HG02943 (cell line): Measurements from ENCODE around the gene CGN.

ENCODE experiments used
- ATAC-seq: cut with Tn5 transposase; IDR thresholded peaks from one replicate; pipeline ENCODE4 v1.9.1; 2021; ENCODE audit warnings: mild to moderate bottlenecking, low read depth, moderate library complexity; ENCODE audit not compliant: unreplicated experiment

Gene CGN

GRCh38 chr1:151546011-151546925 is 35.1 kb downstream of the CGN start:
- no peak for ATAC-seq

DNA sequence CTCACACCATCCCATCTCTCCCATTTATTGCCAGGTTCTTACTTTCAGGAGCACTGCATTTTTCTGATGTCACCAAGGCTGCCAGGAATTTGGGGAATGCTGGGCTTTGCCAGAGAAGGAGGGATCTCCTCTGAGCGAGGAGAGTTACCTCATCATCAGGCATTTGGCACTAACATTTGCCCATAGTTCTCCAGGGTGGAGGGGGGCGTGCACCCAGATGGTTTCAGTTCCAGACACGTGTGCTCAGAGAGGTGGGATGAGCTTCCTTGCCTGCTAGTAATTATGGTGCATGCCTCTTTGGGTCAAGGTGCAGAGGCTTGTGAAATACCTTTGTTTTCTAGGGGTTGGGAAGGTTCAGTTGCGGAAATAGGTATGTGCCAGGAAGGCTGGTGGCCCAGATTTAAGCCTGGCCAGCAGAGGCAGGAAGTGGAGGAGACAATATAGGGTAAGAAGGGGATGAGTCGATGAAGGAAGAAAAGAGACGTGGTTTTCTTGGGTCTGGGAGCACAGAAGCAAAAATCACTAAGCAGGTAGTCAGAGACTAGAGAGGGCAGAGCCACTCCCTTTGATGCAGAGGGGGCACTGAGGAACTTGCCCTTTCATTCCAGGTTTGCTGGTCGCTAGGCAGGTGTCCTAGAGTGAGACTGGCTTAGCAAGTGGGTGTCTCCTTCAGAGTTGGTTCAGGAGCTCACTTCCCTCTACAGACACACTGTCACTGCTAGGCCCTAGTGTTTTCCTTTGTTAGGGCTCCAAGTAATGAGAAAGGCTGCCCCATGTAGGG is 36.1 kb downstream of the CGN start:
- no peak for ATAC-seq

DNA sequence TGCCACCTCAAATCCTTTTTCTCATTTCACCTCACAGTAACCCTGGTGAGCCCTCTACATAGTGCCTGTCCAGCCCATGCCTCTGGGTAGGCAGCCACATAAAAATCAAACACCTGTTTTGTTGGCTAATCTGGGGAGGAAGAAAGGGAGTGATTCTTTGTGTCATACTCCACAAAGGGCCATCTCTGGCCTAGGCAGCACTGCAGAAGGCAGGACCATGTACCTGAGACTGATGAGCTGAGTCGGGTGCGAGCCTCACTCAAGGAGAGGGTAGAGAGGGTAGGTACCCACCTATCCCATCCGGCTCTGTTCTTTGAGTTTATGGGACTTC is 36.7 kb downstream of the CGN start:
- ATAC-seq = no peak

GRCh38 chr1:151549199-151549598 is 38.0 kb downstream of the CGN start:
- ATAC-seq = no peak

DNA sequence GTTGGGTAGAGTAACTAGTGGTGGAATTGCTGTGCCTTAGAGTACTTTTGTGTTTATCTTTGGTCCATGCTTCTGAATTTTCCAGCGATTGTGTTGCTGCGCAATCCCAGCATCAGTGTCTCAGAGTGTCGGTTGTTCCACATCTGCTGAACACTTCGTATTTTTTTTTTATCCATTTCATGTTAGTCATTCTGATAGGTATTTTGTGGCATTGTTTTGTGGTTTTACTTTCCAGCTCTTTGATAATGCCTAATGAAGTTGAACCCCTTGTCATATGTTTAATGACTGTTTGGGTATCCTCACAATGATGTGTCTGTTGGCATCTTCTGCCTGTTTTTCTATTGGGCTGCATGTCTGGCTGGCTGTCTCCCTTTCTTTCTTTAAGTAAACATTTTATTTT is 42.5 kb downstream of the CGN start:
- ATAC-seq = no peak

DNA sequence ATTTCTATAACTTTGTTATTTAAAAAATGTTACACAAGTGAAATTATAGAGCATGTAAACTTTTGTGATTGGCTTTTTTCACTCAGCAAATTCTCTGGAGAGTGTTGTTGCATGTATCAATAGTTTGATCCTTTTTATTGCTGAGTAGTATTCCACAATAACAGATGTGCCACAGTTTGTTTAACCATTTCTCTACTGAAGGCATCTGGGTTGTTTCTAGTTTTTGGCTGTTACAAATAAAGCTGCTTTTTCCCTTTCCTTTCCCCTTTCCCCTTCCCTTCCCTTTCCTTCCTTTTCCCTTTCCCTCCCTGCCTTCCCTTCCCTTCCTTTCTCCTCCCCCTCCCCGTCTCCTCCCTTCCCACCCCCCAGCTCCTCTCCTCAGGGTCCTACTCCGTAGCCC is 44.9 kb downstream of the CGN start:
- no peak for ATAC-seq

GRCh38 chr1:151562661-151563060 is 51.5 kb downstream of the CGN start:
- no peak for ATAC-seq

- no peak for ATAC-seq
Observed at GRCh38 chr1:151563376-151563775, 52.2 kb downstream of the CGN start.

DNA sequence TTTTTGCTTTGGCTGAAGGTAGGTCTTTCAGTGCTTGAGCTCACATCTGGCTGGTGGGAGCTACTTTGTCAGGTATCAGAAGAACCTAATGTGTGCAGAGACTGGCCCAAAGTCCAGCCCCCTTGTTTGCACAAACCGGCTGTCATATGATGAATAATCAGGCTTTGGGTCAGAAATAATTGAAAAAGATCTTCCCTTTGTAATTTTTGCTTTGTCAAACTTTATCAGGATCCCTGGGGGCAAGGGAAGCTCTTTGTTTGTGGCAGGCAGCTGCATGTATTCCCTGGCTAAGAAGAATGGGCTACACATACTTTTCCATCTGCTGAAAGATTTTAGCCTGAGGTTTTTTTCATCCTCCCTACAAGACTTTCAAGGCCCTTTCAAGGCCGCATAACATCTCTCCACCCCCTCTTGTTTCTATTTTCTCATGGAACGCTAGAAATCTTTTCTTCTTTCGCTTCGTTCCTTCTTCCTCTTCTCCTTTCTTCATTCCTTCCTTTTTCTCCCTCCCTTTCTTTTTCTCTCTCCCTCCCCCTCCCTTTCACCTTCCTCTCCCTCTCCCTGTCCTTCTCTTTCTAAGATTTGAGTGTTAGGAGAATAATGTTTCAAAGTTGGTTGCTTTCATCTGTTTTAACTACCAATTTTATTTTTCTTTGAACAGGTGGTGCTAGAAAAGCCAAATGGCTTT is 54.5 kb downstream of the CGN start:
- no peak for ATAC-seq

DNA sequence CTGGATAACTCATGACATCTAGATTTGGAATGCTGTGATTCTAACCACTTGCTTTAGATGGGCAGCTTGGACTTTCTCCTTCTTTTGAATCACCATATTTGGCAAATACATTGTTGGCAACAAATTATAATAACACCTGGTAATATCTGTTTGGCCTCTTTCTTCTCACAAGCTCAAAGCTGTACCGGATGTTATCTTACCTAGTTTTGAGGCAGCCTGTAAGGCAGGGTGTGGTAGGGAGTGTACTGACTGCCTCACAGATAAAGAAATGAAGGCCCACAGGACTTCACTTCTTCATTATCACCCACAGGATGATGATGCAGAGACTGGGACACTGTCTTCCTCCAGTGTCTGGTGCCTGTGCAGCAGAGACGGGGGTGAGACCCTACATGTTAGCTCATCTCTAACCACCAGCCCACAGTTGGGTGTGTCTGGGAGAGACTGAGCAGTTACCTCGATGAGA is 57.5 kb downstream of the CGN start:
- ATAC-seq = no peak

GRCh38 chr1:151570819-151571218 is 59.6 kb downstream of the CGN start:
- no peak for ATAC-seq

GRCh38 chr1:151574575-151575529 is 63.7 kb downstream of the CGN start:
- no peak for ATAC-seq

DNA sequence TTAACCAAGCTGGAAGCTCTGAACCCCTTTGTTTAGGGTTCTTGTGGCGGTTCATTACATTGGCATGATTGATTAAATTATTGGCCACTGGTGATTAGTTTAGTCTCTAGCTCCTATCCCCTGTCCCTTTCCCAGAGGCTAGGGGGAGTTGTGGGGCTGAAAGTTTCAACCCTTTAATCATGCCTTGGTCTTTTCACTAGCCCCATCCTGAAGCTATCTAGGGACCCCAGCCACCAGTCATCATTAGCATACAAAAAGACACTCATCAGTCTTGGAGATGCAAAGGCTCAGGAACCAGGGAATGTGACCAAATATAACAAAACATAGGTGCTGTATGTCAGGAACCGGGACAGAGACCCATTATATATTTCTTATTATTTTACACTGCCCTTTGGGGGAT is 66.0 kb downstream of the CGN start:
- ATAC-seq = no peak

- ATAC-seq = no peak
Observed at GRCh38 chr1:151578941-151579340, 67.8 kb downstream of the CGN start.

GRCh38 chr1:151579436-151580225 is 68.4 kb downstream of the CGN start:
- ATAC-seq = no peak

- ATAC-seq = no peak
Observed at GRCh38 chr1:151581451-151581850, 70.3 kb downstream of the CGN start.

GRCh38 chr1:151581921-151582320 is 70.7 kb downstream of the CGN start:
- no peak for ATAC-seq

DNA sequence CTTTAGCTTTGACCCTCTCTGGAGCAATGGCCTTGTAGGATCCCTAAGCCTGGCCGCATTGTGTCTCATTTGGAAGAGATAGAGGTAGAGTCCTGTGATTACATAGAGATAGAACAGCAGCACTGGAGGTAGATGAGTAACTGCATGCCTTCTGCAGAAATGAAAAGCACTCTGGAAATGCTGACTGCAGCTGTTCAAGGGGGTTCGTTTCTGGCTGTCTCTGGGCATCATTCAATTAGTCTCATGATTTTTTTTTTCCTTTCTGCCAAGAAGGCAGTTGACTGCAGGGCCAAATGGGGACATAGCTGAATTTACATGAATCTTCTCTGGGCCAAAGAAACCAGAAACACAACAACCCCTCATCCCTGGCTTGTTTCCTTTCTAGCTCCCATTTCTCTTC is 72.6 kb downstream of the CGN start:
- no peak for ATAC-seq

DNA sequence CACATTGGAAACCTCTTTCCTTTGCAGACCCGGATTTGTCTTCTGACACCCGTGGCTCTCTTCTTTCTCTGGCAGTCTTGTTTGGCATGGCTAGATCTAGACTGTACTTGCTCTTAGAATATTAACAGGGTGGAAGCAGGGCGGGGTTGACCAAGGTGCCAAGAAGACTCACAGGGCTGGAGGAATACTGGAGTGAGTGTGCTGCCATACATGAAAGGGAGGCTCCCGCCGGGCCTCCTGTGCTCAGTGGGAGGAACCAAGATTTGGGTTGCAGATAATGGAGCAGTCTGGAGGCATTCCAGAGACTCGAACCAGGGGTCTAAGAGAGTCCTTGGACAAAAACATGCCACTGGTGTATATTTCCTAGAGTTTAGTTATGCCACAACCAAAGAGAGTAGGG is 73.1 kb downstream of the CGN start:
- ATAC-seq = no peak
